Stimulated activated CD4-positive, alpha-beta T cell treated with anti-CD3 and anti-CD28 coated beads, Interleukin-4, amount 100 ng/mL, for 1 hour (primary cell): ENCODE data around the gene ATXN7L3.
A peak's percentile ranks its signal among the peaks of the same experiment; 100 is the strongest.

Experiments used
- DNase-seq: peaks from one replicate; pipeline ENCODE4 v3.0.0-alpha.2; 2020

The ATXN7L3 gene

GRCh38 chr17:44217738-44218343 lies 18.2 kb upstream of the ATXN7L3 start:
- DNase-seq: no peak

- DNase-seq: no peak
Measured at GRCh38 chr17:44216694-44217093, 17.0 kb upstream of the ATXN7L3 start.

GRCh38 chr17:44216173-44216572 lies 16.5 kb upstream of the ATXN7L3 start:
- DNase-seq: no peak

GRCh38 chr17:44214896-44215295 lies 15.2 kb upstream of the ATXN7L3 start:
- DNase-seq: no peak

DNA sequence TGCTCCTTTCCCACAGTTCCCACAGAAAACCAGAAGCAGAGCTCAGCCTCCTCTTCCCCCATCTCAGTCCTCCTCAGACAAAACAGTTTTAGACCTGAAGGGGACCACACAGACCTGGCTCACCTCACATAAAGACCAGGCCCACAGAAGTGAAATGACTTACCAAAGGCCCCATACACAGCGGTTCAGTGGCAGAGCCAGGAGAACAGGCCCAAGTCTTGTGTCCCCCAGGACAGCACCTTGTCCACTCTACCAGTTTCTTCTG lies 14.5 kb upstream of the ATXN7L3 start:
- DNase-seq: no peak

DNA sequence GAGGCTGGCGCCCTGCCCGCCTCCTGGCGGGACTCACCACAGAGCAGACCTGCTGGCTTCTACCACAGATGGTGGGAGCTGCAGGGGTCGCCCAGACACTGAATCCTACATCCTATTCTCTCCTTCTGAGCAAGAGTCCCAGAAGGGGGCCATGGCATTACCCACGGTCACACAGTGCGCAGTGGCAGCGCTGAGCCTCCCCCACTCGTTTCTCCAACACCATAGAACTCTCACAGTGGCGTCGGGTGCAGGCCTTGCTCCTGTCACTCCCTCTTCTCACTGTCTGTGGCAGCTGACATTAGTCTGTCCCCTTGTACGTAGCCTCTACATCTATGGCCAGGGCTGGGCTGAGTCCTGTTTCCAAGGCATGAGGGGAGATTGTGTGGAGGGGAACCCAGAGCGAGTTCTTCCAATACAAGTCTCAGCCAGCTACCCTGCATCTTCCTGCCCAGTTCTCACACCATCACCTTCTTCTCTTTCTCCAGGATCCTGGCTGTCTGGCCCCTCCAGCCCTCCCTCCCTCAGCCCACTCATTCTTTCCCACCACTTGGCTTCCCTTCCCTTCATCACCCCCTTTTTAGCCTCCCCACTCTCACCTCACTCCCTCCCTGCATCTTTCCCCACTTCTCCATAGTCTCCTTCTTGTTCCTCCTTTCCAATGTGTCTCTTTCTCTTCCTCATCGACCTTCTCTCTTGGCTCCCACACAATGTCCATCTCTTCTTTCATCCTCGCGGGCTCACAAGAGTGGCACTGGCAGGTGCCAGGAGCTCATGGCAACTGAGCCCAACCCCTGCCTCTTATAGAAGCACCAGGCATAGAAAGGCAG lies 13.9 kb upstream of the ATXN7L3 start:
- no peak for DNase-seq

- DNase-seq: no peak
Measured at GRCh38 chr17:44212507-44213402, 13.1 kb upstream of the ATXN7L3 start.

DNA sequence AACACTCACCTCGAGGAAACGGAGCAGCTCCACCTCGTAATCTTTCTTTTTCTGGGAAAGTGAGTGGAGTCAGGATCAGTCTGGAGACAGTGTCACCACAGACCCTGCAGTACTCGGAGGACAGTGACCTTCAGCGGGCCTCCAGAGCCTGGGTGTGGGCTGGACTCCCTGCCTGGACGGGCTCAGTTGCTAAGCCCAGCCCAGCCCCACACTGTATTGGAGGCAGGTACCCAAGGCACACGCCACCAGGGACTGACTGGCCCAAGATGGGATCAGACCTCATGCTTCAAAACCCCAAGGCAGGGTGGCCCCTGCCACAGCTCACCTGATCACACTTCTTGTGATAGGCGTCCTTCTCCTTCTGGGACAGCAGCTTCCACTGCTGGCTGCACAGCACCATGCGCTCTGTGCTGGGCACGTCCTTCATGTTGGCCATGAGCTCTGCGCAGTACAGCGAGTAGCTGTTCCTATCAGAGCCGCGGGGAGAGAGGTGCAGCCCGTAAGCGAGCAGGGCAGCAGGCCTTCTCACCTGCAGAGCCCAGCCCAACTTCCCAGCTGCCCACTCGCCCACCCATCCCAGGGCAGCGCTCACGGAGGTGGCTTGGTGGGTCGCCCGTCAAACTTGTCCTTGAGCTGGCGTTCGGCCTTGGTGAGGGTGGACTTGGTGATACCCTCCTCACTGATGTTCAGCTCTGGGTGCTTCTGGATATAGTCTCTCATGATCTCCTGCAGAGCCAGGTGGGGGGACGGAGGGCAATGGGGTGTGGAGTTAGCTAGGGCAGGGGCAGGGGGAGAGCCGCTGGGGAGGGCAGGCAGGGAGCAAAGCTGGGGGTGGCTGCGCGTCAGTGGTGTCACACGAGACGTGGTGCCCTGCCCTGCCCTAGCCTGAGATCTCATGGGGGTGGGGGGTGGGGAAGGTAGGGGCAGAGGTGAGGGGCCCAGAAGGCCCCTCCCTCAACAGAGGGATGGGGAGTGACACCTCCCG lies 11.9 kb upstream of the ATXN7L3 start:
- DNase-seq: no peak

- DNase-seq: peak; percentile 90
Measured at GRCh38 chr17:44210342-44211192, 10.9 kb upstream of the ATXN7L3 start.

GRCh38 chr17:44209786-44210341 lies 10.2 kb upstream of the ATXN7L3 start:
- peak; percentile 51 for DNase-seq

DNA sequence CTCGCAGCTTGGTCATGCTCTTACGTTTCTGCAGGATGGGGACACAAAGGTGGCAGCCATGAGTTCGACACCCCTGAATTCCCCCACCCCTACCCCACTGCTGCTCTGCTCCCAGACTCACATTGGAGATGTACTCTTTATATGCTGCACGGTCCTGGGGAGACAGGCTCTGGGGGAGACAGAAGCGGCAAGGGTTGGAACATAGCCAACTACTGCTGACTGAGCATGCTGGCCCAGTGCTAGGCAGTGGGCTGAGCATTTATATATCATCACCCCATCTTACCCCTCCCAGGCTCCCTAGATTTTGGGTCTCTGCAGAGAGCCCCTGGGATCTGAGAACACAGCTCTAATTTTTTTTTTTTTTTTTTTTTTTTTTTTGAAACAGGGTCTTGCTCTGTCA lies 8.1 kb upstream of the ATXN7L3 start:
- DNase-seq: no peak

DNA sequence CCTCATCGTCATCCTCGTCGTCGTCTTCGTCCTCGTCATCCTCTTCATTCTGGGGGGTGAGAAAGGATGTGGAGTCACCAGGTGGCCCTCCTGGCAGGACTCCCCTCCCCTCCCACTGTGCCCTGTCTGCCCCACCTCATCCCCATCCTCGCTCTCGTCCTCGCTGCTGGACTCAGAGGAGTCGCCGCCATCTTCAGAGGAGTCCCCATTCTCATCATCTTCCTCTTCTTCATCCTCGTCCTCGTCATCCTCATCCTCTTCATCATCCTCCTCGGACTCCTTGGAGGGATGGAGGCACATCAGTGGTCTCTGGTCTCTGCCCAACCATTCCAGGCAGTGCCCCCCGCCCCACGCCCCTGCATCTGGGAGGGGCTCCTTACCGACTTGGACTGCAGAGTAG lies 7.6 kb upstream of the ATXN7L3 start:
- no peak for DNase-seq

GRCh38 chr17:44206825-44207155 lies 7.1 kb upstream of the ATXN7L3 start:
- no peak for DNase-seq

DNA sequence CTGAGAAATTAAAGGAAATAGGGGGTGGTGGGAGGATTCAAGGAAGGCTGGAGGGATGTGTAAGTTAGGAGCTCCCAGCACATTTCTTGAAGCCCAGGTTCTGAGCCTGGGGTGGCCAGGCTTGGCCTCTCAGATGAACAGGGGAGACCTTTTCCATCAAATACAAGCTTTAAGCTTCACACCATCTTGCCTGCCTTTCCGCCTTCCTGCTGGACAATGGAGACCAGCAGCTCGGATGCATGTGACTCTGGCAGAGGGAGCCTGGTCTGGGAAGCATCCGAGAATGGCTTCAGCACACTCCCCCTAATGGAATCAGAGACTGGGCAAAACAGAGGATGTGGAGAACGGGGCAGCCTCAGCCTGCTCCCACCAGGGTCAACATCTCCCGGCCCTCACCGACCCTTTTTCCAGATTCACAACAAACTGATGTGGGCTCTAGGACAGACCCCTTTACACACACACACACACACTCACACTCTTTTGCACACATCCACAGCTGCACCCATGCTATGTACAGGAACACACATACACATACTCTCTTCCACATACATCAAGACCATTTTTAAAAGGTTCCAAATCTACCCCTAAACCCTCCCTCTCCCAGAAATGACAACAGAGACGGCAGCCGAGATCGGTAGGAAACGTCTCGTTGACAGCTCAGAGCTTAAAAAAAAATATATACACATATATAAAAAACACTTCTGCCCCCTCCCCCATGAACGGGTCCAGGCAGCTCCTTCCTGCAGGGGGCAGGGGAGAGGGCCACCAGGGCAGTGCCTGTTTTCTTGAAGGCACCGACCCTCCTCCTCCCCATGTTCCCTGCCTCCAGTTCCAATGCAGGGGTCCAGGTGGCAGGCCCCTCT lies 6.5 kb upstream of the ATXN7L3 start:
- DNase-seq: no peak

DNA sequence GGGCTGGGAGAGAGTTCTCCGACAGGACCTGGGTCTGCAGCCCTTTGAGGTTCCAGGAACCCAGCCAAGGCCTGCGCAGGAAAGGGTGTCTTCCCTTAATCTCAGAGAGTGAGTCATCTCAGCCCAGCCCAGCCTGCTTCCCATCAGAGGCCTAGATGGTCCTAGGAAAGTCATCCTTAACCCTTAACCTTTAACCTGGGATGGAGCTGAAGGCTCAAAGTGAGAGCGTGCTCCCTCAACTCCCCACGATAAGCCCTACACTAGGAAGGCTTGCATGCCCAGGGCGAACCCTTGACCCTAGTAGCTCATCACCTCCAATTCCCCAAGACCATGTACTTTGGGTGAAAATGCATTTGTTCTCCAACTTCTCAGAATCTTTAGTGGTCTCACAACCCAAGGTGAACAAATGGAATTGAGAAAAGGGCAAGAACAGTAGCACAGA lies 4.8 kb upstream of the ATXN7L3 start:
- no peak for DNase-seq

DNA sequence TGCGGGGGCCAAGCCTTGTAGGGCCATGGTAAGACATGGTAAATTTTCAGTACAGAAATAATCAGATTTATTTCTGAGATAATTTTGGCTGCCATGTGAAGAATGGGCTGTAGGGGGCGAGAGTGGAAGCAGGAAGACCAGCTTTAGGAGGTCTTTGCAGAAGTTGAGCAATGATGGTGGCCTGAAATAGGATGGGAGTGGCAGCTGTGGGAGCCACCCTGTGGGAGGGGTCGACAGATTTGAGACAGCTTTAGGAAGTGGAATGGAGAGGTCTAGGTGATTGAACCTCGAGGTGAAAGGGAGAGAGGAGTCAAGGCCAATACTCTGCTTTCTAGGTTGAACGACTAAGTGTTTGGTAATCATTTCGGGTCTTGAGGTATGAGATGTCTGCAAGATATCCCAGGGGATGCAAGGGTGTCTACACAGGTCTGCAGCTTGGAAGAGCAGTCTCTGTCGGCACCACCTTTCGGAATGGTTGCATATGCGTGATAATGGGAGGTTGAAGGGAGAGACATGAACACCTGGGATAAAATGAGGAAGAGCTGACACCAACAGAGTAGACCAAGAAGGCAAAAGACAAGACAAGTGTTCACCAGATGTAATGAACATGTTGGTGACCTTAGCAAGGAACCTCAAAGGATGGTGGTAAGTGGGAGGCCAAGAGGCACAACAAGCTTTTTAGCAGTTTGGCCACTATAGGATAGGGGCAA lies 4.2 kb upstream of the ATXN7L3 start:
- peak; percentile 40 for DNase-seq

DNA sequence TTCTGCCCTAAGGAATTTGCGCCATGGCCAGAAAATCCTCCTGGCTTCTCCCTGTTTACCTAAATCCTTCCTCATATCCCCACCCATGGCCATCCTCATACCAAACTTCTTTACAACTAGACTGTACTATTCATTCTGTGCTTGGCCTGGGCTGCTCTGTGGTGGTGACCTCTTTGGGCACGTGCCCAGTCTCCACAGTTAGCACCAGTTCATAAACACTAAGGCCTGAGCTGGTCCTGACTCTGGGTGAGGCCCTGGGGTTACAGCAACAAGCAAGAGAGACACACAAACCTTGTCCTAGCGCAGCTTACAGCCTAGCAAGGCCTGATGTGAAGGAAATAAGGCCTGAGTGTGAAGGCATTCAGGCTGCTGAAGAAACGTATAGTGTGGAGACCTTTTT lies 3.1 kb upstream of the ATXN7L3 start:
- DNase-seq: no peak

GRCh38 chr17:44200478-44201155 lies 933 bp upstream of the ATXN7L3 start:
- DNase-seq: peak; percentile 27
